Right ventricle myocardium inferior (tissue), 1 donor: ENCODE results near the gene CPNE4. TPM values are rescaled to one million over a fixed set of nuclear protein-coding genes. Genes with fewer than 3 reads are reported as not detected.
A peak's percentile ranks its signal among the peaks of the same experiment; 100 is the strongest.

Source experiments
- ATAC-seq: fragments of 200-7000 bp; cut with Tn5 transposase; one replicate; pipeline ENCODE4 v1.9.1; 2020; ENCODE audit warnings: mild to moderate bottlenecking, moderate library complexity
- DNase-seq: peaks from one replicate; pipeline ENCODE4 v3.0.0; 2021; ENCODE audit errors: missing footprints
- intact Hi-C: fragments of 100-400 bp; cut with DNase I; formaldehyde crosslinking; loops from one replicate; pipeline ENCODE4 v1.11.0; 2022
- total RNA-seq: library from RNA; stranded (reverse); fragmentation: NEBNext Ultra II Directional; extraction: Animal tissue kit (Norgen Biotek cat#: 25700); gene quantifications from one replicate; pipeline ENCODE4 v1.2.1, GENCODE V29; 2021
- donor health status: DM: no; HTN: yes; CAD: no; lungs with severe emphysema.

CPNE4 gene
- total RNA-seq, 1 donor from 2014 or later, result 41.0 TPM

- DNase-seq (no peak), ATAC-seq (no peak)
- intact Hi-C loops, result no loop called here
These were observed 342.5 kb downstream of the CPNE4 start for GRCh38 chr3:131692356-131692755.

GRCh38 chr3:131690800-131691199 is 344.0 kb downstream of the CPNE4 start:
- ATAC-seq (no peak), DNase-seq (no peak)
- intact Hi-C loops, result no loop called here

- ATAC-seq, result no peak
- intact Hi-C loops, result no loop called here
- DNase-seq, result no peak
These were observed 346.4 kb downstream of the CPNE4 start for GRCh38 chr3:131688370-131688769.

- DNase-seq (no peak), ATAC-seq (no peak)
- intact Hi-C loops, result no loop called here
These were observed 365.2 kb downstream of the CPNE4 start for GRCh38 chr3:131669600-131669999.

DNA sequence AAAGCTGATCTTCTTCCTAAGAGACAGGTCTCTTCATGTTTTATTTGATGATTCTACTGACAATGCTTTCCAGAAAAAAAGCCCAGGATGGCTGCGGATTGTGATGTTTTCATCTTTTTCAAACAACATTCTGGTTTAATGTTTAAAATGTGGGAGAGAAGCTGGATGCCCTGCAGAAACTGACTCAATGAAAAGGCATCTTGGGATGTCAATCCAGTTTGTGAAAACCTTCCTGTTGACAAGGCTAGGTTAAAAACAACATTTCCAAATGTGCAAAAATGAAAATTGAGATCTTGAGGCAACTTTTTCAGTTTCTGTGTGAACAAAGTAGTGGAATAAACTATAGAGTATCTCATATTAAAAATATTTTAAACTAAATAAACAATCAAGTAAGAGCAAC is 376.0 kb downstream of the CPNE4 start:
- intact Hi-C loops, result no loop called here
- ATAC-seq (no peak), DNase-seq (no peak)

DNA sequence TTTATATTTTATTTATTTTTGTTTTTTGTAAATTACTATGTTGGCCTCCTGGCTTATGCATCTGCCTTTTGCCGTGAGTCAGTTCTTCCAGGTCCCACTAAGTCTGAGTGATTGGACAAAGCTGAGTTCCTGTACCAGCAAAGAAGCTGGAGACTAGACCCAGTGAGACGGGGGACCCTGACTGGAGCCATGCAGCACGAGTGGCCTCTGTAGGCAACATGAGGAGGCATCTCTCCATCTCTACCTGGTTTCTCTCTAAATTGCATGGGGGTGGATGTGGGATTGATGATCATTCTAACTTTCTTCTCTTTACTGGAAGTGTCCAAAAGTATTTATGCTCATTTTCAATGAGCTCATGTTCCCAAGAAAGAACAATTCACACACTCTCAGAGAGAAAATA is 376.7 kb downstream of the CPNE4 start:
- no peak for ATAC-seq

GRCh38 chr3:131655070-131655690 is 379.6 kb downstream of the CPNE4 start:
- ATAC-seq (no peak), DNase-seq (no peak)
- intact Hi-C loops, result no loop called here

More for the DNA sequence above, 376.7 kb downstream of the CPNE4 start:
- intact Hi-C loops, result no loop called here
- no peak for DNase-seq

GRCh38 chr3:131645638-131646037 is 389.2 kb downstream of the CPNE4 start:
- intact Hi-C loops, result no loop called here
- ATAC-seq (no peak), DNase-seq (no peak)

GRCh38 chr3:131636266-131636775 is 398.5 kb downstream of the CPNE4 start:
- DNase-seq, result no peak
- ATAC-seq, result no peak
- intact Hi-C loops, result no loop called here

DNA sequence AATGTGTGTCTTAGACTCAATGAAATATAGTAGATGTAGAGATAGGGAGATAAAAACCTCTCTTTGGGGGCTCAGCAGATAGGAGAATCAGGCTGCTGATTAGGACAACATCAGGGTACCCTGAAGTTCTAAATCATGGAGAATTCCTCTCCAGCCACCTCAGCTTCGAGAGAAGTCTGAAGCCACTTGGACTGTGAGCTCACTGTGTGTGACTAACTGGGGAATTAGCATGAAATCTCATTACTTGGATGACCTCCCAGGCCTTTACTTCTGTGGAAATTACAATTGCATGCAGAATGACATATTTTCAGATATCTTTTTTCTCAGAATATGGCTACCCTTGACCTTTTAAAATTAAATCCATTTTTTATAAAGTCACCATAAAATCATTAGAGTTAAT is 404.0 kb downstream of the CPNE4 start:
- no peak for ATAC-seq
- intact Hi-C loops, result no loop called here

GRCh38 chr3:131630097-131630496 is 404.7 kb downstream of the CPNE4 start:
- DNase-seq (no peak), ATAC-seq (no peak)
- intact Hi-C loops, result no loop called here

More for the DNA sequence above, 404.0 kb downstream of the CPNE4 start:
- DNase-seq, result no peak

- intact Hi-C loops, result no loop called here
- DNase-seq, result no peak
- ATAC-seq, result no peak
These were observed 411.4 kb downstream of the CPNE4 start for GRCh38 chr3:131623431-131623830.

- no peak for ATAC-seq
- no peak for DNase-seq
- intact Hi-C loops, result no loop called here
These were observed 412.1 kb downstream of the CPNE4 start for GRCh38 chr3:131622726-131623125.

- ATAC-seq (no peak), DNase-seq (no peak)
- intact Hi-C loops, result no loop called here
These were observed 413.8 kb downstream of the CPNE4 start for GRCh38 chr3:131620977-131621376.

- intact Hi-C loops, result no loop called here
- no peak for DNase-seq
- ATAC-seq, result no peak
These were observed 415.0 kb downstream of the CPNE4 start for GRCh38 chr3:131619821-131620220.

- intact Hi-C loops, result no loop called here
- ATAC-seq (peak; percentile 80), DNase-seq (no peak)
These were observed 418.1 kb downstream of the CPNE4 start for GRCh38 chr3:131616719-131617118.

- intact Hi-C loops, result no loop called here
- ATAC-seq (no peak), DNase-seq (no peak)
These were observed 422.1 kb downstream of the CPNE4 start for GRCh38 chr3:131612745-131613144.

DNA sequence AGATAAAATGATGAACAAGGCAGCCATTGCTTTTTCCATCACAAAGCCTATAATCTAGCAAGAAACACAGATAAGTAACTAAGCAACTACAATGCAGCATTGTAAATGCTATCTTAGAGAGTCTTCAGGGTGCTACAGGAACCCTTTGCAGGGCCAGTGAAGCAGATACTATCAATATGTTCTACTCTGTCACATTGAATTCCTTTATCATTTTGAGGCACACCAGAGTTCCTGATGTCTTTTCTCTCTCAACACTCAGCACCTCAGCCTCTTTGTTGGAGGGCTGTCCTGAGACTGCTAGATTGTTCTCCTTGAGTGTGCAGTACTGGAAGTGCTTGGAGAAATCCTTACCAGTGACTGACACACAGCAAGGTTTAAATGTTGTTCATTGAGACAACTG is 424.6 kb downstream of the CPNE4 start:
- ATAC-seq (peak; percentile 54), DNase-seq (no peak)
- intact Hi-C loops, result no loop called here

DNA sequence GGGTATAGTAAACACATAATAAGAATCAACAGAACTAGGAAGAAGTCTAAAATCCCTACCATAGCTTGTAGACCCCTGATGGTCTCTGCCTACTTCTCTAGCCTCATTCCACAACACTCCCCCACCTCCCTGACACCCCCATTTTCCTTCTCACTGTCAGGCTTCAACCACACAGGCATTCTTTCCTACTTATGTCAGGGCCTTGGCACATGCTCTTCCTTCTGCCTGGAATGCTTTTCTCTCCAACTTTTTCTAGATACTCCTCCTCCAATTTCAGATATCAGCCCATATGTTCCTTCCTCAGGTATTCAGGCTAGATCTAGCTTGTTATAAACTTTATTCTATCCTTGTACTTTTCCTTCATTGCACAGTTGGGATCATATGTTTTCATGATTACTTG is 426.1 kb downstream of the CPNE4 start:
- DNase-seq, result no peak
- no peak for ATAC-seq

DNA sequence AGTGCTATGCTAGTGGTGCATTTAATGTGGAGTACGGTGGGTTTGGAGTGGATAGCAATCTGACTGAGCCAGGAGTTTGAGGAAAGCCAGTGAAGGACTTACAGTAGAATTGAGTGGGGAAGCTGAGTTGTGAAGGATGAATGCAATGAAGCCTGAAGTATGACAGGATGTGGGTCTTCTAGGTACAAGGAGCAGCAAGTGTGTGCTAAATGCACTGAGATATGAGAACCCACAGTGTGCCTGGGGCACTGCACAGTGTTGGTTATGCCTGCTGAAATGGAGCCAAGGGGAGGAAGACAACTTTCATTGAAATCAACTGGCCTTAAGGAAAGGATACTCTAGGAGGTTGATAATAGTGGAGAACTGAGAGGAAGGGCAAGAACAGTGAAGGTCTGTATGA is 426.5 kb downstream of the CPNE4 start:
- DNase-seq (no peak), ATAC-seq (no peak)
- intact Hi-C loops, result no loop called here

More for the DNA sequence above, 426.1 kb downstream of the CPNE4 start:
- intact Hi-C loops, result no loop called here

- no peak for ATAC-seq
- DNase-seq, result no peak
These were observed 428.9 kb downstream of the CPNE4 start for GRCh38 chr3:131605916-131606315.

More at GRCh38 chr3:131605916-131606315, 428.9 kb downstream of the CPNE4 start:
- intact Hi-C loops, result no loop called here
